Subcutaneous adipose tissue (tissue), 4 donors: ENCODE measurements around the gene MYBBP1A. TPM values are rescaled to one million over a fixed set of nuclear protein-coding genes. Genes with fewer than 3 reads are reported as not detected.

Experiments
- total RNA-seq, 4 donors: library from RNA; depleted of rRNA; stranded (reverse); fragments of >200 nt; gene quantifications; one replicate each; pipeline ENCODE4 v1.1.0, GENCODE V29; 2016
- TF ChIP-seq, protein P1 (sequence below): fragments of 450-650 bp; IDR thresholded peaks from one replicate; pipeline ENCODE4 v1.5.1; 2016; ENCODE audit warnings: low read depth, mild to moderate bottlenecking, control low read depth, antibody characterized with exemption, moderate library complexity

MYBBP1A gene
- total RNA-seq, 4 donors from 2014 or later, result 16.5 to 34.7 (median 28.7) TPM

DNA sequence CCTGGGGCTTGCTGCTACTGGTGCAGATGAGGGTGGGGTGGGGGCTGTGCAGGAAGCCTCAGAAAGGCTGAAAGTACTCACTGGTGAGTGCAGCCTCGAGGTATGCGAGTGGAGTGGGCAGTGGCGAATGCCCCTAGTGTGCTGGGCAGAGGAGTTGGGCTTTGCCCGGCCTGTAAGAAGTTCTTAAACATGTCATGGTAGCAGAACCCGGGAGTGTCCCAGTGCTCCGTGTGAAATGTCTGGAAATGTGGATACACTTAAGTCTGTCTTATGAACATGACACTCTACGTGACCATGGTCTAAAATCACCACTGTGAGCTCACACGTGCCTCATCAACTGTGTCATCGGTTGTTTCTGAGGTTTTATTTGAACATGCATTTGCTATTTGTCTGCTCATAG is 30.9 kb upstream of the MYBBP1A start:
- TF ChIP-seq, protein P1, sequence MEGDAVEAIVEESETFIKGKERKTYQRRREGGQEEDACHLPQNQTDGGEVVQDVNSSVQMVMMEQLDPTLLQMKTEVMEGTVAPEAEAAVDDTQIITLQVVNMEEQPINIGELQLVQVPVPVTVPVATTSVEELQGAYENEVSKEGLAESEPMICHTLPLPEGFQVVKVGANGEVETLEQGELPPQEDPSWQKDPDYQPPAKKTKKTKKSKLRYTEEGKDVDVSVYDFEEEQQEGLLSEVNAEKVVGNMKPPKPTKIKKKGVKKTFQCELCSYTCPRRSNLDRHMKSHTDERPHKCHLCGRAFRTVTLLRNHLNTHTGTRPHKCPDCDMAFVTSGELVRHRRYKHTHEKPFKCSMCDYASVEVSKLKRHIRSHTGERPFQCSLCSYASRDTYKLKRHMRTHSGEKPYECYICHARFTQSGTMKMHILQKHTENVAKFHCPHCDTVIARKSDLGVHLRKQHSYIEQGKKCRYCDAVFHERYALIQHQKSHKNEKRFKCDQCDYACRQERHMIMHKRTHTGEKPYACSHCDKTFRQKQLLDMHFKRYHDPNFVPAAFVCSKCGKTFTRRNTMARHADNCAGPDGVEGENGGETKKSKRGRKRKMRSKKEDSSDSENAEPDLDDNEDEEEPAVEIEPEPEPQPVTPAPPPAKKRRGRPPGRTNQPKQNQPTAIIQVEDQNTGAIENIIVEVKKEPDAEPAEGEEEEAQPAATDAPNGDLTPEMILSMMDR, result no peak

DNA sequence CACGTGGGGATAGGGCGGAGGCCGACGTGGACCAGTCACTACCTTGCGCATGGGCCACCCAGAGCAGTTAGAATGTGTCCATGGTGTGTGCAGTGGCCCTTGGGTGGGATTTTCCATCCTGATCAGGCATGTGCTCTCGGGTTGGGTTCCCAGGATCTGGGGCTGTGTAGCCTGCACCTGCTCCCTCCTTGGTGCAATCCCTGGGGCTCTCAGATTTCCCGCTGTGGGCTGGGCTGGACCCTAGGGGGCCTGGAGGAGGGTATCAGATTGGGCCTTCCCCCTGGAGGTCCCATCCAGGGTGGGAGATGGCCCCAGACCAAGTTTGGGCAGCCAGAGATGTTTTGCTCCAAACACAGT is 30.4 kb upstream of the MYBBP1A start:
- TF ChIP-seq, protein P1, result no peak

DNA sequence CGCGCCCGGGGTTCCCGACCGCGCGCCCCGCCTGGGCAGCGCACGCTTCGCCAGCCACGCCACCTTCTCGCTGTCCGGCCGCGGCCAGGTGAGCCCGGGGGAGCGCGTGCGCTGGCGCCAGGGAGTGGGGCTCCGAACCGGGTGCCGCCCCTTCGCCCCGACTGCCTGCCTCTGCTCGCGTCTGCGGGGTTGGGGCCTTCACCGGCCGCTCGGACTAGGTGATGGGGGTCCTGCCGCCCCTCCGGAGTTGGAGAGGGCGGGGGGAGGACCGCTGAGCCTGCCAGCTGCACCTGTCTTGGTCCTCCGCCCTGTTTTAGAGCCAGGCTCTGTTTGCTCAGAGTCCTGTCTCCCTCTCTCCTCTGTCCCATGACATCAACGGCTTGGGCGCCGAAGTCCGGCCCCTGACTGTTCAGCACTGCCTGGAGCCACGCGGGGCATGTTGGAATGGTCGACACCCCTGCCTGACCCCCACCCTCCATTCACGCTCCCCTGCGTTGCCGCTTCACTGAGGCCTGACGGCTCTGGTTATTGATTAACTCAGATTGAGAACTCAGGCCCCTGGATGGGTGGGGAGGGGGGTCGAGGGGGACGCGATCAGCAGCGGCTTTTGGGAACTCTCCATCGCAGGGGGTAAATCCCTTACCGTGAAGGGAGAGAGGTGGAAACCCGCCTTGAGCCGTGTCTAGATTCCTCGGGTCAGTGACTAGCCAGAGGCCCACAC is 29.9 kb upstream of the MYBBP1A start:
- TF ChIP-seq, protein P1, result no peak

DNA sequence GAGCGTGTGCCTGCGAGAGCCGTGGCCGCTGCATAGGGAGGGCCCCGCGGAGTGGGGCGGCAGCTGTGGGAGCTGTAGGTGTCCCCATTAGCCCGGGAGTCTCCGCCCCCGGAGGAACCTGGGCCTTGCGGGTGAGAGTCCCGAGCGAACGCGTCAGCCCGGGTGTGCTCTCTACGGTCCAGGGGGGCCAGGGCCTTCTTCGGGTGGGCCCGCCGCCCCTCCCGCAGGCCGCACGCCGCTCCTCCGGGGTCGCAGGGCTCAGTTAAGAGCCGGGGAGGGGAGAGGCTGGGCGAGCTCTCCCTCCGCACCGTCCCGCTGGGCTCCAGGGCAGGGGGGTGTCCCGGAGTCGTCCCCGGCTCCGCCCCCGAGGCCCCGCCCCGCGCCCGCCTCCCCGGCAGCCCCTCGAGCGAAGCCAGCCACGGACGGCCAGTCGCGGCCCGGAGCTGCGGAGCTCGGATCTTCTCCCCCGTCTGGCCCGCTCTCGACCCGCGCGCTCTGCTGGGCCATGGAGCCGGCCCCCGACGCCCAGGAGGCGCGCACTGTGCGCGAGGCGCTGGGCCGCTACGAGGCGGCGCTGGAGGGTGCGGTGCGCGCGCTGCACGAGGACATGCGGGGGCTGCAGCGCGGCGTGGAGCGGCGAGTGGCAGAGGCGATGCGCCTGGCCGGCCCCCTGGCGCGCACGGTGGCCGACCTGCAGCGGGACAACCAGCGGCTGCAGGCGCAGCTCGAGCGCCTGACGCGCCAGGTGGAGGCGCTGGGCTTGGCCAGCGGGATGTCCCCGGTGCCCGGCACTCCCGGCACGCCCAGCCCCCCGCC is 29.1 kb upstream of the MYBBP1A start, which contains the start of gene SMTNL2:
TSS of gene SMTNL2 (plus strand) at position 429 of the 816 bp plus-strand sequence. CDS start at position 506, 77 bp downstream.
- TF ChIP-seq, protein P1, result no peak

DNA sequence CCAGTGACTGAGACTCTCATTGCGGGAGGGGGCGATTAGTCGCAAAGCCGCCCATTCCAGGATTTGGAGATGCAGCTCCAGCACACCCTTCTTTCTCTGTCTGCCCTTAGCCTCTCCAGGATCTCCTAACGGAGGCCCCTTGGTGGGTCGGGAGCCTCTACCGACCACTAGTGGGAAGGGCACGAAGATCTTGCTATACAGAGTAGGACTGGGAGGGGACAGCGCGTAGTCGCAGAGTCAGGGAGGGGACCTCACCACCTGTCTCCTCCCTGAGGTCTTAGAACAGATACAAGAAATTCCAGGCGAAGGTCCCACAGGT is 28.6 kb upstream of the MYBBP1A start:
- TF ChIP-seq, protein P1, result no peak

DNA sequence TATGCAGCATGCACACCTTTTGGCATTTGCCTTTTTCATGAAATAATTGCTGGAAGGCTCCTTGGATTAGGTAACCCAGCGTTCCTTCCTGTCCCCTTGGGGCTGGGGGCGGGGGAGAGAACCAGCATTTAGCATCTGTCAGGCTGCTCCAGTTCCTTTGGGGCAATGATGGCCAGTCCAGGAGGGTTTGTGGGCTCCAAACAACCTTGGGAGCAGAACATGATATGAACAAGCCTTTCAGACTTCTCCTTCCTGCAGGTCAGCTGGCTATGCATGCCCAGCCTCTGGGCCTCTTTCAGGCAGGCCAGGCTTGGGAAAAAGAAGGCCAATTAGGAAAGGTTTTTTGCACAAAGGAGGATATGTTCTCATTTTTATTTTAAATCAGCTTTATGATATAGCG is 28.0 kb upstream of the MYBBP1A start:
- TF ChIP-seq, protein P1, result no peak

DNA sequence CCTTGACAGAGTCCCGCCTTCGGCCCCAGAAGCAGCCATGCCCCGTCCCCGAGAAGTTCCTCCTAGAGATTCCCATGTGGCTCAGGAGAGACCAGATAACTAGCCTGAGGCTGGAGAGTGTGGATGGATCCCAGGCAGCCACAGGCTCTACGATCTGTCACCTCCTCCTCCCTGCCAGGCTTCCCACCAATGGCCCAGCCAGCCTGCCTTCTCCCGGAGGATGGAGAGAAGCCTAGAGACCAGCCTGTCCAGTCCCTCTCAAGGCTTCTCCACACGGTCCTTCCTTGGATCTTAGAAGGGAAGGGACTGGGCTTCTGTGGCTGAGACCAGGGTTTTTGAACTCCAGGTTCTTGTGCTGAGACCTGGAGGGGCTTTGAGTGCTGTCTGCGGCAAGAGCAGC is 27.5 kb upstream of the MYBBP1A start:
- TF ChIP-seq, protein P1, result no peak
